ENCODE measurements around the gene DPCD.

The DPCD gene

DNA sequence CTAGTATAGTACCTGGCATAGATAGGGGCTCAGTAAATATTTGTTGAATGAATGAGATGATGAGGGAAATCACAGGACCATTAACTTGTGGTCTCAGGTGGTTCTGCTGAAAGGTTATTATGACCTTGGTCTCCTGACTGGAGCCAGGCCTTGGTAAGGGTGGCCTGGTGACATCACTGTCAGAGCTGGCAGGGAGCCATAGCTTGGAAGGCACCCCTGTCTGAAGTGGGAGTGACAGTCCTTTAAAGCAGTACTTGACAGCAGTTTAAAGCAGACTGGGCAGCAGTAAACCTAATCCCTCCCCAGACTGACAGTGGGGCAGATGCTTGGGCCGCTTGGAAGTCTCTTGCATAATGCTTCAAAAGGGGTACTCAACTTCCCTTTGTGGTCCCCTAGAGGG, 13.4 kb downstream of the DPCD start:
- no peak overlapping the region for H3K4me3 ChIP-seq (ENCODE audit: control insufficient read depth, low read depth, low read length)
- no peak for DNase-seq (ENCODE audit: low read depth)
- TF ChIP-seq, protein P1, sequence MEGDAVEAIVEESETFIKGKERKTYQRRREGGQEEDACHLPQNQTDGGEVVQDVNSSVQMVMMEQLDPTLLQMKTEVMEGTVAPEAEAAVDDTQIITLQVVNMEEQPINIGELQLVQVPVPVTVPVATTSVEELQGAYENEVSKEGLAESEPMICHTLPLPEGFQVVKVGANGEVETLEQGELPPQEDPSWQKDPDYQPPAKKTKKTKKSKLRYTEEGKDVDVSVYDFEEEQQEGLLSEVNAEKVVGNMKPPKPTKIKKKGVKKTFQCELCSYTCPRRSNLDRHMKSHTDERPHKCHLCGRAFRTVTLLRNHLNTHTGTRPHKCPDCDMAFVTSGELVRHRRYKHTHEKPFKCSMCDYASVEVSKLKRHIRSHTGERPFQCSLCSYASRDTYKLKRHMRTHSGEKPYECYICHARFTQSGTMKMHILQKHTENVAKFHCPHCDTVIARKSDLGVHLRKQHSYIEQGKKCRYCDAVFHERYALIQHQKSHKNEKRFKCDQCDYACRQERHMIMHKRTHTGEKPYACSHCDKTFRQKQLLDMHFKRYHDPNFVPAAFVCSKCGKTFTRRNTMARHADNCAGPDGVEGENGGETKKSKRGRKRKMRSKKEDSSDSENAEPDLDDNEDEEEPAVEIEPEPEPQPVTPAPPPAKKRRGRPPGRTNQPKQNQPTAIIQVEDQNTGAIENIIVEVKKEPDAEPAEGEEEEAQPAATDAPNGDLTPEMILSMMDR (IDR thresholded peaks at IDR 0.05; ENCODE audit: control insufficient read depth, insufficient read depth, low read depth, low read length, missing control alignments) = no peak

DNA sequence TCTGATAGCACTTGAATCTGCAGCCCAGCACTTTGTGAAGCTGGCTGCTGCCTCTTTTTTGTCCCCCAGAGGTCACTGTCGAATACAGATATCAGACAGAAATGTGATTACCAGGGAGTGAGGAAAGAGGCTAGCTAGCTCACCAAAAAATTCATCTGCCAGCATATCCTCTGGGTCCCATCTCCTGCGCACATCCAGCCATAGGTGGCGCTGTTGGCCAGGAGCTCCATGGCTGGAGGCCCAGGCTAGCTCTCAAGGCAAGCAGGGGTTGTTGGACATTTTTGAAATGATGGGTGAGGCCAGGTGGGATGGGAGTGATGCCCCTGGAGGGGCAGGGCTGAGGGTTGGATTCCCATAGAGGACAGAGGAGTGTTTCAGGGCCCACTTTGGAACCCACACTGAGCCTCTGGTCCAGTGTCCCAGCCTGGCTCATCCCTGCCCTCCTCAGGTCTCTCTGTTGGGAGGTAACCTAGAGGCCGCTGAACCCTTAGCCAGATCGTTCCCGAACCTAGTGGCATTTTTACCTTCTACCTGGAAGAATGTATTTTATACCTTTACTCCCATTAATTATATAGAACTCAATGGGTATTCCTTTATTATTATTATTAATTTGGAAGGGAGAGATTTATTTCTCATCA, 14.8 kb downstream of the DPCD start:
- TF ChIP-seq, protein P1 (IDR thresholded peaks at IDR 0.05; ENCODE audit: control insufficient read depth, insufficient read depth, low read depth, low read length, missing control alignments) = peak; percentile 97
- H3K4me3 ChIP-seq (ENCODE audit: control insufficient read depth, low read depth, low read length) = no peak overlapping the region
- DNase-seq (ENCODE audit: low read depth) = peak; percentile 7

DNA sequence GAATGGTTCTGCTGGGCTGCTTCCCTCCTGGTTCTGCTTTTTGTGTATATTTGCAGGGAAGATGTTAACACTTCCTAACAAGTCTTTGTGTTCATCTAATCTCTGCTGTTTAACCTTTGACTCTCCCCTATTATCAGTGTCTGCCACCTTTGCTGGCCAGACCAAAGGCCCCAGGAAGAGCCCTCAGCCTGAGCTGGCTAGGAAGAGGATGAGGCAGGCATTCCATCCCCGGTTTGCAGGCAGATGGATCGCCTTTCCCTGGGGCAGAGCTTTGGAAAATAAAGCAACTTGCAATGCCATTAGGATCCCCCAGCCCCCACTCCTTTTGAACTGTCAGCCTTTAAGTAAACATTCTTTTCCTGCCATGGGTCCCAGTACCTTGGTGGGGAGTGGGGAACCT, 19.0 kb downstream of the DPCD start:
- H3K4me3 ChIP-seq (ENCODE audit: control insufficient read depth, low read depth, low read length) = no peak overlapping the region
- TF ChIP-seq, protein P1 (IDR thresholded peaks at IDR 0.05; ENCODE audit: control insufficient read depth, insufficient read depth, low read depth, low read length, missing control alignments) = no peak
- DNase-seq (ENCODE audit: low read depth) = no peak

DNA sequence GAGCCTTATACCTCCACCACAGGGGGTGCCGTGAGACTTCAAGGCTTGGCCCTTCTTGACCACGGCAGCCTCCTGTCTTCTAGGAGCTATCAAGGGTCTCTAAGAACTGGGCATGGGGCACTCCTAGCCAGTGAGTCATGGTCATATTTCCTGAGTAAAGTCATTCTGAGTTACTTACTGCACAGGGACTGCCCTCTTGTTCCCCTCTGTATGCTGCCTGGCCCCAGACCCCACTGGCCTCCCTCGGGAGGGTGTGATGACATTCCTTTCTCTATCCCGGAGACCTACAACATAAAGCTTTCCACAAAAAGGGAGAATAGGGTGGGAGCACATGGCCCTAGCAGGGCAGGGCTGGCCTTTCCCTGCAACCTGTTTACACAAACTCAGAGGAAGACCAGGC, 21.4 kb downstream of the DPCD start:
- no peak for DNase-seq (ENCODE audit: low read depth)
- TF ChIP-seq, protein P1 (IDR thresholded peaks at IDR 0.05; ENCODE audit: control insufficient read depth, insufficient read depth, low read depth, low read length, missing control alignments) = no peak
- H3K4me3 ChIP-seq (ENCODE audit: control insufficient read depth, low read depth, low read length) = no peak overlapping the region

DNA sequence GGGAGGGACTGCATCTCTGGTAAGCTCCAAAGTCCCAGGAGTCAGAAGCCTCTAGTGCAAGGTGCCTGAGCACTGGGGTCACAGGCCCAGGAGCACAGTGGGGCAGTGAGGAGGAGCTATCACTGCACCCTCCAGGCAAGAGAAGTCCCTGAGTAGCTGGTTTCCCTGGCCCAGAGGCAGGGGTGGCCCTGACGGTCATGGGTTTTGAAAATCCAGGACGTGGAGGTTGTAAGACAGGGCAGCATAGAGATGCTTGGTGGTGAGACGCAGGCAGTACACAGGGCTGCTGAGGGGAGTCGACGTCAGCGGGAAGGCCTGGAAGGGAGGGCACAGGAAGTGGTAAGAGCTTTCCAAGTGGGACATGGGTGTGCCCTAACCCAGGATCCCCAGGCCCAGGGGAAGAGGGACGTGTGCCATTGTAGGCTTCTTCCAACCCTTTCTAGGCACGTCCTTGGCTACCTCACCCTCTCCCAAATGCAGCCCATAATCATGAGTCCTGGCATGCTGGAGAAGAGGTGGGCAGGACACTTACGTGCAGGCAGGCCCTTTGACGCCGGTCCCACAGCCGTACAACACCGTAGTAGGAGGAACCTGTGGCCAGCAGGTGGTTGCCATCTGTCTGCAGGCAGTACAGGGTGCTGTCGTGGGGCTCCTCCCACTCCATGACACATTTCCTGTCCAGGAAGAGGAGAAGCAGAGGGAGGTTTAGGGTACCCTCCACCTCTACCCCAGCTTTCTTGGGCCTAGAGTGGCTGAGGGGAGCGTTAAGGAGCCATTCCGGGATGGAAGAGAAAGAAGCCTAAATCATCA, 23.2 kb downstream of the DPCD start:
- H3K4me3 ChIP-seq (ENCODE audit: control insufficient read depth, low read depth, low read length) = no peak overlapping the region
- TF ChIP-seq, protein P1 (IDR thresholded peaks at IDR 0.05; ENCODE audit: control insufficient read depth, insufficient read depth, low read depth, low read length, missing control alignments) = no peak
- DNase-seq (ENCODE audit: low read depth) = no peak

DNA sequence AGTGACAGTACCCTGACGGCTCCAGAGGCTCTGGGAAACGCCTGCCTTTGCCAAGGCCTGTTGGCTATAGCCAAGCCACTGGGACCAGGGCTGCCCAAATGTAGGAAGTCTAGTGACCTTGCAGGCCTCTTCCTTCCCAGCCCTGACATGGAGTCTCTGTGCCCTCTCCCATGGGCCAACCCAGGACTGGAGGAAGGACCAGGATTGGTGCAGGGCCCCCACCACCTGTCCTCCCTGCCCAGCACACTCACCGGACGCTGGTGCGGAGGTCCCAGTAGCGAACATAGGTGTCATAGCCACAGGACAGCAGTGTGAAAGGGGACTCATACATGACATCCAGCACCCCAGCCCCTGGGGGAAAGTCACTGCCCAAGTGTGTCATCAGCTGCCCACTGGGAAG, 24.0 kb downstream of the DPCD start:
- no peak overlapping the region for H3K4me3 ChIP-seq (ENCODE audit: control insufficient read depth, low read depth, low read length)
- no peak for DNase-seq (ENCODE audit: low read depth)
- TF ChIP-seq, protein P1 (IDR thresholded peaks at IDR 0.05; ENCODE audit: control insufficient read depth, insufficient read depth, low read depth, low read length, missing control alignments) = no peak

All from AG09309 (cell line).